Endodermal cell (in vitro differentiated cells): ENCODE data around the gene LZTR1. TPM values are rescaled to one million over a fixed set of nuclear protein-coding genes. Genes with fewer than 3 reads are reported as not detected.
A peak's percentile ranks its signal among the peaks of the same experiment; 100 is the strongest.

Experiments used
- DNase-seq: peaks from one replicate; pipeline ENCODE4 v3.0.0-alpha.2; 2017
- H3K27ac ChIP-seq: 2 replicates; pipeline ENCODE4 v1.5.1; 2013; ENCODE audit warnings: mild to moderate bottlenecking, low read depth, low read length, moderate library complexity
- H3K27me3 ChIP-seq: 2 replicates; pipeline ENCODE4 v1.6.1; 2013; ENCODE audit warnings: mild to moderate bottlenecking, low read length, moderate library complexity; ENCODE audit not compliant: insufficient read depth, control insufficient read depth, poor library complexity, severe bottlenecking
- H3K36me3 ChIP-seq: 2 replicates; pipeline ENCODE4 v1.7.0; 2013; ENCODE audit warnings: mild to moderate bottlenecking, low read length, moderate library complexity; ENCODE audit not compliant: control insufficient read depth, insufficient read depth
- H3K4me1 ChIP-seq: one replicate; pipeline ENCODE4 v1.7.0; 2013; ENCODE audit warnings: low read length; ENCODE audit not compliant: control insufficient read depth, insufficient read depth
- H3K4me3 ChIP-seq: 2 replicates; pipeline ENCODE4 v1.5.1; 2013; ENCODE audit warnings: mild to moderate bottlenecking, low read length, moderate library complexity
- H3K9ac ChIP-seq: 2 replicates; pipeline ENCODE4 v1.6.1; 2013; ENCODE audit warnings: mild to moderate bottlenecking, low read length, moderate library complexity; ENCODE audit not compliant: poor library complexity, severe bottlenecking; ENCODE audit errors: extremely low read depth
- H3K9me3 ChIP-seq: 2 replicates; pipeline ENCODE4 v1.6.1; 2013; ENCODE audit warnings: mild to moderate bottlenecking, low read length, moderate library complexity; ENCODE audit not compliant: control insufficient read depth
- H3K27ac Mint-ChIP-seq: 2 replicates; pipeline ENCODE4 v1.8.0; 2020; ENCODE audit warnings: mixed read lengths
- H3K27me3 Mint-ChIP-seq: 2 replicates; pipeline ENCODE4 v1.8.0; 2021; ENCODE audit warnings: mild to moderate bottlenecking, mixed read lengths; ENCODE audit not compliant: insufficient read depth
- H3K36me3 Mint-ChIP-seq: 2 replicates; pipeline ENCODE4 v1.8.0; 2020; ENCODE audit warnings: low read depth, mixed read lengths
- H3K4me1 Mint-ChIP-seq: 2 replicates; pipeline ENCODE4 v1.8.0; 2020; ENCODE audit warnings: mixed read lengths
- H3K4me3 Mint-ChIP-seq: 2 replicates; pipeline ENCODE4 v1.8.0; 2020; ENCODE audit warnings: mild to moderate bottlenecking, moderate library complexity, mixed read lengths
- H3K9me3 Mint-ChIP-seq: 2 replicates; pipeline ENCODE4 v1.8.0; 2020; ENCODE audit warnings: mild to moderate bottlenecking, mixed read lengths
- CTCF ChIP-seq: fragments of 200-600 bp; sonication (generic); conservative IDR thresholded peaks from 2 replicates; pipeline ENCODE4 v1.5.0; 2021; ENCODE audit warnings: antibody characterized with exemption, mild to moderate bottlenecking
- WGBS, 2 experiments: methylation state at CpG; one replicate each; pipeline versions ENCODE4 v1.1.5 to v1.1.7; 2013; ENCODE audit warnings: missing lambda C conversion rate in 2 of 2, mixed read lengths in 1 of 2; ENCODE audit not compliant: insufficient coverage in 1 of 2, insufficient read length in 1 of 2; 5-methylcytosine and 5-hydroxymethylcytosine counted together
- total RNA-seq, 2 donors: library from RNA; stranded (reverse); fragmentation: NEBNext Ultra II Directional in 1 of 2; extraction: Animal tissue kit (Norgen Biotek cat#: 25700) in 1 of 2; gene quantifications; 2 replicates in 1 of 2; 3 replicates in 1 of 2; pipeline ENCODE4 v1.2.1, GENCODE V29; 2021

Gene LZTR1
- total RNA-seq, 2 donors from 2014 or later: 56.5 to 73.2 TPM

- H3K36me3 ChIP-seq: no peaks in the 10 kb centered on the region
- no peak overlapping the region for H3K27ac ChIP-seq
- TF ChIP-seq CTCF: no peak
- H3K27me3 ChIP-seq: no peaks in the 10 kb centered on the region
- 72 to 77% methylated on average over 10 of the region's 10 CpGs for WGBS, 2 experiments
- Mint-ChIP-seq H3K4me1 (peaks cover 9% of the 10 kb centered on the region), H3K27ac (no peak overlapping the region), H3K4me3 (no peak overlapping the region), H3K9me3 (no peaks in the 10 kb centered on the region), H3K36me3 (no peaks in the 10 kb centered on the region), H3K27me3 (peaks cover 5% of the 10 kb centered on the region)
- peak; percentile 85 for DNase-seq
- no peaks in the 10 kb centered on the region for H3K9me3 ChIP-seq
- H3K9ac ChIP-seq: no peak overlapping the region
- H3K4me1 ChIP-seq: no peaks in the 10 kb centered on the region
- no peak overlapping the region for H3K4me3 ChIP-seq
These were observed 27.7 kb downstream of the LZTR1 start for GRCh38 chr22:21009638-21010425.

- H3K9ac ChIP-seq: no peak overlapping the region
- TF ChIP-seq CTCF: no peak
- Mint-ChIP-seq H3K27ac (no peak overlapping the region), H3K4me3 (no peak overlapping the region), H3K4me1 (peaks cover 14% of the 10 kb centered on the region), H3K27me3 (peaks cover 10% of the 10 kb centered on the region), H3K36me3 (no peaks in the 10 kb centered on the region), H3K9me3 (no peaks in the 10 kb centered on the region)
- H3K9me3 ChIP-seq: no peaks in the 10 kb centered on the region
- no peaks in the 10 kb centered on the region for H3K4me1 ChIP-seq
- H3K27me3 ChIP-seq: no peaks in the 10 kb centered on the region
- WGBS, 2 experiments: 83% methylated on average over 2 to 3 of the region's 3 CpGs
- H3K4me3 ChIP-seq: no peak overlapping the region
- H3K36me3 ChIP-seq: no peaks in the 10 kb centered on the region
- no peak overlapping the region for H3K27ac ChIP-seq
- peak; percentile 61 for DNase-seq
These were observed 28.5 kb downstream of the LZTR1 start for GRCh38 chr22:21010426-21011113.

- Histone ChIP-seq H3K9ac (no peak overlapping the region), H3K27me3 (no peaks in the 10 kb centered on the region), H3K4me3 (peak overlapping the region; percentile 86), H3K36me3 (no peaks in the 10 kb centered on the region), H3K9me3 (no peaks in the 10 kb centered on the region), H3K4me1 (no peaks in the 10 kb centered on the region), H3K27ac (no peak overlapping the region)
- TF ChIP-seq CTCF: no peak
- peaks cover 14% of the 10 kb centered on the region for H3K4me1 Mint-ChIP-seq
- WGBS, 2 experiments: 92 to 95% methylated on average over 10 to 14 of the region's 14 CpGs
- peak; percentile 31 for DNase-seq
- no peaks in the 10 kb centered on the region for H3K36me3 Mint-ChIP-seq
- H3K27ac Mint-ChIP-seq: no peak overlapping the region
- H3K4me3 Mint-ChIP-seq: peak overlapping the region; percentile 67
- no peaks in the 10 kb centered on the region for H3K9me3 Mint-ChIP-seq
- H3K27me3 Mint-ChIP-seq: peaks cover 23% of the 10 kb centered on the region
These were observed 30.6 kb downstream of the LZTR1 start for GRCh38 chr22:21012446-21013407.
